ENCODE results near the gene GOLPH3L. TPM values are rescaled to one million over a fixed set of nuclear protein-coding genes. Genes with fewer than 3 reads are reported as not detected.
"Not testable (repeated sequence)": the region's sequence is repeated elsewhere in the genome, so short reads cannot be mapped to it uniquely, and the experiment has no call there.

GOLPH3L gene
- total and polyA plus RNA-seq, 7 donors, result 6.6 to 27.5 (median 12.1) TPM

DNA sequence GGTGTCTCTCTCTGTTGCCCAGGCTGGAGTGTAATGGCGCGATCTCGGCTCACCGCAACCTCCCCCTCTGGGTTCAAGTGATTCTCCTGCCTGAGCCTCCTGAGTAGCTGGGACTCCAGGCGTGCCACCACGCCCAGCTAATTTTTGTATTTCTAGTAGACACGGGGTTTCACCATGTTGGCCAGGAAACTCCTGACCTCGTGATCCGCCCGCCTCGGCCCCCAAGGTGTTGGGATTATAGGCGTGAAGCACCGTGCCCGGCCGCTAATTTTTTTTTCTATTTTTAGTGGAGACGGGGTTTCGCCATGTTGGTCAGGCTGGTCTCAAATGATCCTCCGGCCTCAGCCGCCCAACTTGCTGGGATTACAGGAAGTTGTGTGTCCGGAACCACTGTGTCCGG lies 23.1 kb upstream of the GOLPH3L start:
- intact Hi-C loops (cut with DNase I), result no loop called here
- 89 to 95% (median 92%) methylated on average over 21 of the region's 21 CpGs for WGBS, 3 donors
- Histone ChIP-seq H3K27me3 (ENCODE audit: insufficient read depth in 3 of 3, low read length in 2 of 3) (no peaks in the 10 kb centered on the region), H3K4me1 (no peaks in the 10 kb centered on the region), H3K4me3 (no peak overlapping the region), H3K9me3 (no peaks in the 10 kb centered on the region), H3K27ac (no peak overlapping the region), H3K36me3 (ENCODE audit: insufficient read depth in 1 of 2, low read depth in 1 of 2) (no peaks in the 10 kb centered on the region)
- TF ChIP-seq, protein P1, sequence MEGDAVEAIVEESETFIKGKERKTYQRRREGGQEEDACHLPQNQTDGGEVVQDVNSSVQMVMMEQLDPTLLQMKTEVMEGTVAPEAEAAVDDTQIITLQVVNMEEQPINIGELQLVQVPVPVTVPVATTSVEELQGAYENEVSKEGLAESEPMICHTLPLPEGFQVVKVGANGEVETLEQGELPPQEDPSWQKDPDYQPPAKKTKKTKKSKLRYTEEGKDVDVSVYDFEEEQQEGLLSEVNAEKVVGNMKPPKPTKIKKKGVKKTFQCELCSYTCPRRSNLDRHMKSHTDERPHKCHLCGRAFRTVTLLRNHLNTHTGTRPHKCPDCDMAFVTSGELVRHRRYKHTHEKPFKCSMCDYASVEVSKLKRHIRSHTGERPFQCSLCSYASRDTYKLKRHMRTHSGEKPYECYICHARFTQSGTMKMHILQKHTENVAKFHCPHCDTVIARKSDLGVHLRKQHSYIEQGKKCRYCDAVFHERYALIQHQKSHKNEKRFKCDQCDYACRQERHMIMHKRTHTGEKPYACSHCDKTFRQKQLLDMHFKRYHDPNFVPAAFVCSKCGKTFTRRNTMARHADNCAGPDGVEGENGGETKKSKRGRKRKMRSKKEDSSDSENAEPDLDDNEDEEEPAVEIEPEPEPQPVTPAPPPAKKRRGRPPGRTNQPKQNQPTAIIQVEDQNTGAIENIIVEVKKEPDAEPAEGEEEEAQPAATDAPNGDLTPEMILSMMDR (IDR thresholded peaks at IDR 0.05), result no peak
- no peak for ATAC-seq
- DNase-seq, result no peak

DNA sequence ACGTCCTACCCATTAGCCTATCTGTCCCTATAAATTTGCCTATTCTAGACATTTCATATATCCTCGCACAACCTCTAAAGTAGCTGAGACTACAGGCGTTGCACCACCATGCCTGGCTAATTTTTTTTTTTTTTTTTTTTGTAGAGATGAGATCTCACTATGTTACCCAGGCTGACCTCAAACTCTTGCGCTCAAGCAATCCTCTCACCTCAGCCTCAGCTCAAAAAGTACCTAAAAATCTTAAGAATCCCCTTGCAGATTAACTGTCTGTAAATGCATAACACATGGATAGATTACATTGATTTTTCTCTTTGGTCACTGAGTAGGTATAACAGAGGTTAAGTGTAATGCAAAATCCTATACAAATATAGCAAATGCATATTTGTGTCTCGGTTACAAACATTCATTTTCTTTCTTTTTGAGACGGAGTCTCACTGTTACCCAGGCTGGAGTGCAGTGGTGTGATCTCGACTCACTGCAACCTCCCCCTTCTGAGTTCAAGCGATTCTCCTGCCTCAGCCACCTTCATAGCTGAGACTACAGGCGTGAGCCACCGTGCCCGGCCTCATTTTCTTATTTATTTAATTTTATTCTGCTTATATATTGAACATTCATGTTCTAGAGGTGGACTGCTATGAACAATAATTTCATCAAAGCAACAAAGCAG lies 21.4 kb upstream of the GOLPH3L start:
- intact Hi-C loops (cut with DNase I), result no loop called here
- Histone ChIP-seq H3K27me3 (ENCODE audit: insufficient read depth in 3 of 3, low read length in 2 of 3) (no peaks in the 10 kb centered on the region), H3K4me1 (no peaks in the 10 kb centered on the region), H3K36me3 (ENCODE audit: insufficient read depth in 1 of 2, low read depth in 1 of 2) (no peaks in the 10 kb centered on the region), H3K4me3 (no peak overlapping the region), H3K9me3 (no peaks in the 10 kb centered on the region), H3K27ac (no peak overlapping the region)
- WGBS, 3 donors, result 78 to 81% (median 79%) methylated on average over 11 of the region's 11 CpGs
- TF ChIP-seq, protein P1 (IDR thresholded peaks at IDR 0.05), result no peak
- ATAC-seq, result no peak
- DNase-seq, result no peak

DNA sequence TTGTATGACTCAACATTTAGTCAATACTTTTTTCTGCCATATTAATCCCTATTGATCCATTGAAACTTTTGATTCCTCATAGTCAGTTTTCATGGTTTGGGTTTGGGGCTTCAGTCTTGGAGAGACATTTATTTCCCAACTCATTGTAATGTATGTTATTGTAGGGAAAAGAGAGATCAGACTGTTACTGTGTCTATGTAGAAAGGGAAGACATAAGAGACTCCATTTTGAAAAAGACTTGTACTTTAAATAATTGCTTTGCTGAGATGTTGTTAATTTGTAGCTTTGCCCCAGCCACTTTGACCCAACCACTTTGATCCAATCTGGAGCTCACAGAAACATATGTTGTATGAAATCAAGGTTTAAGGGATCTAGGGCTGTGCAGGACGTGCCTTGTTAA lies 12.1 kb upstream of the GOLPH3L start:
- H3K27me3 ChIP-seq (ENCODE audit: insufficient read depth in 3 of 3, low read length in 2 of 3); H3K9me3 ChIP-seq; ATAC-seq; H3K27ac ChIP-seq; H3K36me3 ChIP-seq (ENCODE audit: insufficient read depth in 1 of 2, low read depth in 1 of 2); H3K4me3 ChIP-seq; H3K4me1 ChIP-seq; intact Hi-C loops (cut with DNase I); DNase-seq: not testable (repeated sequence)
- WGBS, 3 donors, result 79 to 82% (median 80%) methylated on average over 1 of the region's 1 CpG

DNA sequence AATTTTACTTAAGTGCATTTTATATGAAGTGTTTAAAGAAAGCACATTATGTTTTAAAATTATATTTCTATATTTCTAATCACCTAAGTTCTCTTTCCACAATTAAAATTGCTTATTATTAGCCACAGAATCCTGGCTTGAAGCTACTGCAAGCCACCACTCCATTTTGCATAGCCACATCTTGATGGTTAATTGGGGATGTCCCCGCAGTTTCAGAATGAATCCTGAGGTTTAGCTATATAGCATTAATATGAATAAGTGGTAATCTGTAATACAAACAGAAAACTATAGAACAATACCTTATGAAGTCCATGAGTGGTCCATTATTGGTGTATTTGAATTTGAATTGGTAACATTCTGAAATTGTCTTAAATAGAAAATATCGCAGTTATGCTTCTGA lies 11.6 kb upstream of the GOLPH3L start:
- H3K36me3 ChIP-seq (ENCODE audit: insufficient read depth in 1 of 2, low read depth in 1 of 2), result no peaks in the 10 kb centered on the region
- no peaks in the 10 kb centered on the region for H3K9me3 ChIP-seq
- H3K27ac ChIP-seq, result no peak overlapping the region
- TF ChIP-seq, protein P1 (IDR thresholded peaks at IDR 0.05), result no peak
- H3K4me1 ChIP-seq, result no peaks in the 10 kb centered on the region
- DNase-seq, result no peak
- no peak for ATAC-seq
- no peak overlapping the region for H3K4me3 ChIP-seq
- intact Hi-C loops (cut with DNase I), result no loop called here
- no peaks in the 10 kb centered on the region for H3K27me3 ChIP-seq (ENCODE audit: insufficient read depth in 3 of 3, low read length in 2 of 3)
- 94 to 100% (median 96%) methylated on average over 2 of the region's 2 CpGs for WGBS, 3 donors

DNA sequence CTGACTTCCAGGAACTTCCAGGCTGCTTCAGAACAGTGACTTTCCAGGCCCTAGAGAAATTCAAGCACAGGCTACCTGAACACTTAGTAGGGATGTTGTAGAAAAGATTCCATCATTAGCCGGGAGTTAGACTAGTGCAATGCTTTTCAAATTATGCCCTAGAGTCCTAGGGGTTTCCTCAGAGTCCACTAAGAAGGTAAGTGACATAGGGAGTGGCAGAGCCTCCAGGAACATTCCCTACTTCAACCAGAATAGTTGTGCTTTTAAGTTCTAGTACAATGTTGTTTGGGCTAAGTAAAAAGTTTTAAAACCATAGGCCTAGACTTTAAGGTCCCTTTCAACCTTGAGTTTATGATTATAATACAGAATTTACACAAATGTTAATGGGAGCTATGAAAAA lies 9.1 kb upstream of the GOLPH3L start:
- Histone ChIP-seq H3K36me3 (ENCODE audit: insufficient read depth in 1 of 2, low read depth in 1 of 2) (no peaks in the 10 kb centered on the region), H3K9me3 (no peaks in the 10 kb centered on the region), H3K27me3 (ENCODE audit: insufficient read depth in 3 of 3, low read length in 2 of 3) (no peaks in the 10 kb centered on the region), H3K27ac (no peak overlapping the region), H3K4me1 (no peaks in the 10 kb centered on the region), H3K4me3 (no peak overlapping the region)
- WGBS, 3 donors, result 72 to 81% (median 80%) methylated on average over 1 of the region's 1 CpG
- ATAC-seq (no peak), DNase-seq (no peak)
- intact Hi-C loops (cut with DNase I), result no loop called here
- TF ChIP-seq, protein P1 (IDR thresholded peaks at IDR 0.05), result no peak

Measured in psoas muscle (tissue), 8 donors.